ENCODE measurements around the gene POGLUT3. TPM values are rescaled to one million over a fixed set of nuclear protein-coding genes. Genes with fewer than 3 reads are reported as not detected.

Gene POGLUT3
- total and polyA plus RNA-seq, 7 experiments from 2014 or later = 5.7 to 15.7 (median 9.5) TPM

GRCh38 chr11:108453207-108453835, 44.9 kb downstream of the POGLUT3 start:
- intact Hi-C loops (cut with micrococcal nuclease) = no loop called here
- Histone ChIP-seq H3K36me3 (ENCODE audit: control insufficient read depth in 2 of 3, insufficient read depth in 3 of 3, low read length in 3 of 3) (no peaks in the 10 kb centered on the region), H3K27me3 (ENCODE audit: control insufficient read depth in 2 of 2, insufficient read depth in 2 of 2, low read length in 2 of 2) (no peaks in the 10 kb centered on the region), H3K4me3 (ENCODE audit: low read length) (no peak overlapping the region), H3K9me3 (ENCODE audit: control insufficient read depth in 2 of 3, low read length in 3 of 3) (no peaks in the 10 kb centered on the region), H3K4me1 (ENCODE audit: control insufficient read depth in 2 of 2, insufficient read depth in 2 of 2, low read length in 2 of 2) (no peaks in the 10 kb centered on the region), H3K27ac (ENCODE audit: low read depth, low read length) (no peak overlapping the region)
- no peak for ATAC-seq
- DNase-seq = no peak
- peaks cover 3 to 45% (median 20%) of the 10 kb centered on the region in 11 donors for H3K9me3 Mint-ChIP-seq
- H3K4me3 Mint-ChIP-seq = no peak overlapping the region
- ChIA-PET POLR2A (no interaction called here), CTCF (no interaction called here)
- H3K27me3 Mint-ChIP-seq = peaks cover 0 to 7% (median 0%) of the 10 kb centered on the region in 5 donors
- peaks cover 0 to 2% (median 0%) of the 10 kb centered on the region in 7 donors for H3K4me1 Mint-ChIP-seq
- no peak overlapping the region for H3K27ac Mint-ChIP-seq
- H3K36me3 Mint-ChIP-seq = peaks cover 2 to 19% (median 13%) of the 10 kb centered on the region in 5 donors

Other genes with a start within 250 kb of the POGLUT3 start
- gene C11orf65, start 30.9 kb downstream of the POGLUT3 start, total RNA-seq = 1 to 10 TPM in 2 of 5 experiments, under 1 TPM in 3; 0.27 to 1.5 (median 0.51) TPM
- 1 to 10 TPM in 1 of 2 donors, under 1 TPM in 1; 0.61 to 2.0 TPM for gene C11orf65, start 30.9 kb downstream of the POGLUT3 start, polyA plus RNA-seq
- gene EXPH5, start 95.4 kb upstream of the POGLUT3 start, total RNA-seq = 1 to 10 TPM; 1.9 to 8.3 (median 5.9) TPM
- 1 to 10 TPM in 1 of 2 donors, under 1 TPM in 1; 0.90 to 2.0 TPM for gene EXPH5, start 95.4 kb upstream of the POGLUT3 start, polyA plus RNA-seq
- gene DDX10, start 166.7 kb upstream of the POGLUT3 start, total RNA-seq = 10 to 100 TPM; 16.7 to 34.6 (median 22.8) TPM
- 10 to 100 TPM; 14.8 to 16.7 TPM for gene DDX10, start 166.7 kb upstream of the POGLUT3 start, polyA plus RNA-seq